Smooth muscle cell (in vitro differentiated cells): ENCODE results near the gene PCNT. TPM values are rescaled to one million over a fixed set of nuclear protein-coding genes. Genes with fewer than 3 reads are reported as not detected.

Source experiments
- DNase-seq: peaks from one replicate; lab custom pipeline; 2025; ENCODE audit not compliant: unreplicated experiment; lab: John Stamatoyannopoulos, UW
- H2AFZ ChIP-seq: fragments of 200-600 bp; sonication (generic); 2 replicates; pipeline ENCODE4 v1.6.0; 2016; ENCODE audit warnings: antibody characterized with exemption, low read depth, mild to moderate bottlenecking
- H3F3A ChIP-seq: fragments of 200-600 bp; sonication (generic); 2 replicates; pipeline ENCODE4 v1.6.0; 2017; ENCODE audit warnings: antibody characterized with exemption, low read depth
- H3K27ac ChIP-seq: fragments of 200-600 bp; sonication (generic); 2 replicates; pipeline ENCODE4 v1.5.1; 2016; ENCODE audit warnings: low read depth, mild to moderate bottlenecking
- H3K27me3 ChIP-seq: fragments of 200-600 bp; sonication (generic); 2 replicates; pipeline ENCODE4 v1.6.1; 2016; ENCODE audit warnings: low read depth, mild to moderate bottlenecking
- H3K36me3 ChIP-seq: fragments of 200-600 bp; sonication (generic); 2 replicates; pipeline ENCODE4 v1.5.1; 2016; ENCODE audit warnings: low read depth
- H3K4me1 ChIP-seq: fragments of 200-600 bp; sonication (generic); 2 replicates; pipeline ENCODE4 v1.5.1; 2016; ENCODE audit warnings: low read depth
- H3K4me2 ChIP-seq: fragments of 200-600 bp; sonication (generic); 2 replicates; pipeline ENCODE4 v1.6.0; 2016; ENCODE audit warnings: mild to moderate bottlenecking
- H3K4me3 ChIP-seq: fragments of 200-600 bp; sonication (generic); 2 replicates; pipeline ENCODE4 v1.5.1; 2016; ENCODE audit warnings: mild to moderate bottlenecking
- H3K79me2 ChIP-seq: fragments of 200-600 bp; sonication (generic); 2 replicates; pipeline ENCODE4 v1.6.0; 2016; ENCODE audit warnings: low read depth, mild to moderate bottlenecking
- H3K9ac ChIP-seq: fragments of 200-600 bp; sonication (generic); 2 replicates; pipeline ENCODE4 v1.6.0; 2016; ENCODE audit warnings: low read depth
- H3K9me3 ChIP-seq: fragments of 200-600 bp; sonication (generic); replicated peaks from 2 replicates; pipeline ENCODE4 v1.5.1; 2016; ENCODE audit warnings: low read depth
- H4K20me1 ChIP-seq: fragments of 200-600 bp; sonication (generic); 2 replicates; pipeline ENCODE4 v1.6.0; 2016; ENCODE audit warnings: low read depth
- CTCF ChIP-seq: fragments of 200-600 bp; sonication (generic); IDR thresholded peaks from 2 replicates; pipeline ENCODE4 v1.5.1; 2017; ENCODE audit warnings: borderline replicate concordance, mild to moderate bottlenecking, antibody characterized with exemption; ENCODE audit not compliant: insufficient read depth, poor library complexity, severe bottlenecking
- WGBS: methylation state at CpG from one replicate; pipeline ENCODE4 v1.1.7; 2016; ENCODE audit warnings: low lambda C conversion rate; 5-methylcytosine and 5-hydroxymethylcytosine counted together
- polyA plus RNA-seq: library from polyadenylated mRNA; unstranded; fragments of >200 nt; fragmentation: Nextera tagmentation; extraction: Ambion mirVana; gene quantifications from 2 replicates; pipeline ENCODE4 v1.2.1, GENCODE V29; 2016
- total RNA-seq: library from RNA; depleted of rRNA; stranded (reverse); fragments of >200 nt; gene quantifications from 2 replicates; pipeline ENCODE4 v1.2.3, GENCODE V29; 2014

The PCNT gene
- total and polyA plus RNA-seq, 2 experiments from 2014 or later = 9.3 to 10.8 TPM

GRCh38 chr21:46492851-46493250 is 168.9 kb downstream of the PCNT start:
- H3K9me3 ChIP-seq = no peaks in the 10 kb centered on the region
- peaks cover 9% of the 10 kb centered on the region for H3K36me3 ChIP-seq
- H3K27ac ChIP-seq = no peak overlapping the region
- H3K4me3 ChIP-seq = no peak overlapping the region
- DNase-seq = no peak
- peaks cover 4% of the 10 kb centered on the region for H3K79me2 ChIP-seq
- no peak overlapping the region for H2AFZ ChIP-seq
- H3K9ac ChIP-seq = no peak overlapping the region
- no peaks in the 10 kb centered on the region for H3F3A ChIP-seq
- H3K4me2 ChIP-seq = no peak overlapping the region
- H3K4me1 ChIP-seq = no peaks in the 10 kb centered on the region
- TF ChIP-seq CTCF = no peak
- no peaks in the 10 kb centered on the region for H4K20me1 ChIP-seq
- WGBS = 76% methylated on average over 5 of the region's 5 CpGs
- H3K27me3 ChIP-seq = no peaks in the 10 kb centered on the region

DNA sequence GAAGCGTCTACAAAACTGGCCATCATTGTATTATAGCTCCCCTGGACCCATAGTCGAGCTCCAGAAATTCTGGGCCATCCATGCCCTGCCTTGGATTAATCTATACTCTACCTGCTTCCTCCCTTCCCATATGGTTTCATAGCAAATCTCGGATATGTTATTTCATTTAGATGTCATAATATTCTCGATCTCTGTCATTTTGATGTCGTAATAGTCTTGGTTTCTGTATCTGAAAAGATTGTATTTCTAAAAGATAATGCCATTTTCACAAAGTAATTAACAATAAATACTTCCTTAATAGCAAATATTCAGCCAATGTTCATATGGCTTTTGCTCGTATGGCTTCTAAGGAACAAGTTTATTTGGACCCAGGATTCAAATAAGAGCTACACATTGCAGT is 169.9 kb downstream of the PCNT start:
- Histone ChIP-seq H3K4me3 (no peak overlapping the region), H3K79me2 (peaks cover 4% of the 10 kb centered on the region), H3K36me3 (peaks cover 9% of the 10 kb centered on the region), H3K4me2 (no peak overlapping the region), H3K27ac (no peak overlapping the region), H3K9ac (no peak overlapping the region), H2AFZ (no peak overlapping the region), H3K27me3 (no peaks in the 10 kb centered on the region), H4K20me1 (no peaks in the 10 kb centered on the region), H3F3A (no peaks in the 10 kb centered on the region), H3K4me1 (no peaks in the 10 kb centered on the region), H3K9me3 (no peaks in the 10 kb centered on the region)
- no peak for DNase-seq
- WGBS = 99% methylated on average over 6 of the region's 6 CpGs
- no peak for TF ChIP-seq CTCF

Other genes with a start within 250 kb of the PCNT start
- 1,570 and 1,698 TPM in 2 replicates for gene COL6A2, start 226.0 kb upstream of the PCNT start, total RNA-seq
- gene COL6A2, start 226.0 kb upstream of the PCNT start, polyA plus RNA-seq = 2,969 and 4,089 TPM in 2 replicates
- 1.3 and 4.1 TPM in 2 replicates for gene FTCD, start 168.6 kb upstream of the PCNT start, total RNA-seq
- 15.2 and 18.0 TPM in 2 replicates for gene FTCD, start 168.6 kb upstream of the PCNT start, polyA plus RNA-seq
- 6.4 and 10.5 TPM in 2 replicates for gene SPATC1L, start 139.7 kb upstream of the PCNT start, total RNA-seq
- 36.5 and 40.2 TPM in 2 replicates for gene SPATC1L, start 139.7 kb upstream of the PCNT start, polyA plus RNA-seq
- 33.2 and 37.7 TPM in 2 replicates for gene LSS, start 95.4 kb upstream of the PCNT start, total RNA-seq
- gene LSS, start 95.4 kb upstream of the PCNT start, polyA plus RNA-seq = 21.8 and 32.5 TPM in 2 replicates
- gene MCM3AP, start 38.5 kb upstream of the PCNT start, total RNA-seq = 51.5 and 61.6 TPM in 2 replicates
- 38.4 and 39.2 TPM in 2 replicates for gene MCM3AP, start 38.5 kb upstream of the PCNT start, polyA plus RNA-seq
- gene YBEY, start 37.8 kb upstream of the PCNT start, total RNA-seq = 20.3 and 31.1 TPM in 2 replicates
- gene YBEY, start 37.8 kb upstream of the PCNT start, polyA plus RNA-seq = 22.0 and 24.1 TPM in 2 replicates
- 2.1 and 4.5 TPM in 2 replicates for gene C21orf58, start 286 bp upstream of the PCNT start, total RNA-seq
- 3.9 and 4.9 TPM in 2 replicates for gene C21orf58, start 286 bp upstream of the PCNT start, polyA plus RNA-seq
- 24.8 and 29.2 TPM in 2 replicates for gene DIP2A, start 134.7 kb downstream of the PCNT start, total RNA-seq
- 11.5 and 22.1 TPM in 2 replicates for gene DIP2A, start 134.7 kb downstream of the PCNT start, polyA plus RNA-seq